HG03045 (cell line): ENCODE results near the gene TSPYL1.
"Not testable (repeated sequence)": the region's sequence is repeated elsewhere in the genome, so short reads cannot be mapped to it uniquely, and the experiment has no call there.

Experiments
- ATAC-seq: cut with Tn5 transposase; IDR thresholded peaks from one replicate; pipeline ENCODE4 v1.9.1; 2021; ENCODE audit warnings: mild to moderate bottlenecking, moderate library complexity; ENCODE audit not compliant: unreplicated experiment

TSPYL1 gene

GRCh38 chr6:116279232-116280160 is at the start of gene TSPYL1:
Gene TSPYL1 (minus strand): TSS chr6:116279930. CDS start chr6:116279830, 100 bp downstream.
- ATAC-seq, result peak; percentile 96

DNA sequence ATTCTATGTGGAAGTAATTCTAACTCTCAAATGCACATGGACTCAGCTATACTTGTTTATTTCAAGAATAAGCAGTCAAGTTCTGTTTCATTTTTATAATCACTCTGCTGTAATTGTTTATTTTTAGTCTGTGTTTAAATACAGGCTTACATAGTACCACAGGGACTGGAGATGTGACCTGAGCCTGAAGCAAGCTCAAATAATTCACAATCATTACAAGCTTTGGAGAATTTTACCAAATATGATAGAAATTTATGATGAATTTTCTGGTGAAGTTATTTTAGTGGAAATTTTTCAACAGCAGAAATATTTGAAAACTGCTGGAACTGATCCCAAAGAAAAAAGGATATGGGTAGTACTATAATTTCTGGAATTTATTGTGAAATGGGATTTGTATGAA is 49.4 kb upstream of the TSPYL1 start:
- no peak for ATAC-seq

DNA sequence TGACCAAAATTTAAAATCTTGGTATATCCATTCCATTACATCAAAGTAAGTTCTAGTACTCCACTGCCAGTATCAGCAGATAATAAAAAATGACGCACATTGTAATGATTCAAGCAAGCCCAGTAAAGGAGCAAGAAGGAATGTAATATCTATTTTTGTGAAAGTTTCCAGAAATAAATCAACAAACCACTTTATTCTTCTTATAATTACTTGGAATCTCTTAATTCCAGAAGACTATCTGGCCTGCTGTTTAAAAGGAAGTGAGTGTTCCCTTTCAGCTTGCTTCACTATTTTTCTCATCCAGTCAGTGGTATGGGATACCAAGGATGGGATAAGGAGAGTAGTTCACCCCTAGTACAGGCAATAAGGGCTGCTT is 48.8 kb upstream of the TSPYL1 start:
- no peak for ATAC-seq

GRCh38 chr6:116327803-116328527 is 48.2 kb upstream of the TSPYL1 start:
- ATAC-seq, result no peak

DNA sequence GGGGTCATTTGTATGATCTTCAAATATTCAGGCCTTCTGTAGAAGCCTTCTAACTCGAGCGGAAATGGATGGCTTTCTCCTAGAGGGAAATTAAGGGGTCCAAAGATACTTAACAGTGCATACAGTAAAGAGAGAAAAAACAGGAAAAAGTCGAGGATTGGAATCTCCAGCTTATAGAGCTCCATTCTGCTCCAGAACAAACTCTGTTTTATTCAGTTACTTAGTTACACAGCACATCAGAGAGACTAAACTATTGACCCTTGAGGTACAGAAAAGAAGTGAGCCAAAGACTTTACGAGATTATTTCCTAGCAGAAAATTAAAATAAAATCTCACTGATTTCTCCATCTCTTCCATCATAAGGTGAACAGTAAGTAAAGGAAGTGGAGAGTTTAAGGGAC is 47.3 kb upstream of the TSPYL1 start:
- ATAC-seq, result no peak

DNA sequence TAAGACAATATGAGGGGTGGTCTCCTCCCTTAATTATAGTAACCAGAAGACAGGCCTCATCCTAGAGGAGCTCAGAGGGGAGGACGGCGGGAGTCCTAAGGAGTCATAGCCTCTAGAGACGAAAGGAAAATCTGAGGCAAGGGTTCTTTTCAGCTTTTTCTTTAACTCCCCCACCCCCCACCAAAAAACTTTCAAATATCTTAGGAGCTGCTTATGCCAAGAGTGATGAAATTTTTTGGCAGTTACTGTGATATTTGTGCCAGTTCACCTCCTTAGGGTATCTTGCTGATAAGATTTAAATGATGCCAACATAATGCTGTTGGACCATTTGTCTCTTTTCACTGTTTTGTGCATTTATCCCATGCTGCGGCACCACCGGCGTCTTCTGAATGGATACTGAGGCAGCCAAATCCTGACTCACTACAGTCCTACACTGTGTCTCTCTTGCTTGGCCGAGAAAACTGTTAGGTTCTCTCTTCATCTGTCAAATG is 46.5 kb upstream of the TSPYL1 start:
- no peak for ATAC-seq

DNA sequence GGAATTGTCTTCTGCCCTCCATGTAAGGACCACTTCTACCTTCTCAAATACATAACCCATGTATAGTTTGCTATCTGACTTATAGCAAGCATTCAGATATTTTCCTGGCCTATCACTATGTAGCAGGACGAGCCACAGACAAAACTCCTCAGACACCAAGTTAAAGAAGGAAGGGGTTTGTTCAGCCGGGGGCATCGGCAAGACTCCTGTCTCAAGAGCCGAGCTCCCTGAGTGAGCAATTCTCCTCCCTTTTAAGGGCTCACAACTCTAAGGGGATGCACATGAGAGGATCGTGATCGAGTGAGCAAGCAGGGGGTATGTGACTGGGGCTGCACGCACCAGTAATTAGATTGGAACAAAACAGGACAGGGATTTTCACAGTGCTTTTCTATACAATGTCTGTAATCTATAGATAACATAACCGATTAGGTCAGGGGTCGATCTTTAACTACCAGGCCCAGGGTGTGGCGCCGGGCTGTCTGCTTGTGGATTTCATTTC is 46.0 kb upstream of the TSPYL1 start:
- ATAC-seq, result not testable (repeated sequence)

DNA sequence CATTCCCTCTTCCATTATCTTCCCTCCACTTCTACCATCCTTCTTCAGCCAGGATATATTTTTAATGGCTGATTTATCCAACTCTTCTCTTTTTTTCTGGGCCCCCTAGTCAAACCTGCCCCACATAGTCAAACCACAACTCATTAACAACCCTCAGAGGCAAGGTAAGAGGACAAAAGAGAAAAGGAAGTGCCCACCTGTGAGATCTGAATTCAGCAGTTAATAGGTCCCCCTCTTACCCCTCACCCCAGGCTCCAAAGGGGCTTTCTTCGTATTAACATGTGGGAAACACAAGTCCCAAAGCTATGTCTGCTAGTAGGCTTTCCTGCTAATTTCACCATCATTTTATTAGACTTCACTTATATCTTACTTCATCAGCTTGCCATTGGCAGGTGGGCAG is 44.1 kb upstream of the TSPYL1 start:
- ATAC-seq, result no peak

DNA sequence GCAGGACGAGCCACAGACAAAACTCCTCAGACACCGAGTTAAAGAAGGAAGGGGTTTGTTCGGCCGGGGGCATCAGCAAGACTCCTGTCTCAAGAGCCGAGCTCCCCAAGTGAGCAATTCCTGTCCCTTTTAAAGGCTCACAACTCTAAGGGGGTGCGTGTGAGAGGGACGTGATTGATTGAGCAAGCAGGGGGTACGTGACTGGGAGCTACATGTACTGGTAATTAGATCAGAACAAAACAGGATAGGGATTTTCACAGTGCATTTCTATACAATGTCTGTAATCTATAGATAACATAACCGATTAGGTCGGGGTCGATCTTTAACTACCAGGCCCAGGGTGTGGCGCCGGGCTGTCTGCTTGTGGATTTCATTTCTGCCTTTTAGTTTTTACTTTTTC is 42.2 kb upstream of the TSPYL1 start:
- not testable (repeated sequence) for ATAC-seq

DNA sequence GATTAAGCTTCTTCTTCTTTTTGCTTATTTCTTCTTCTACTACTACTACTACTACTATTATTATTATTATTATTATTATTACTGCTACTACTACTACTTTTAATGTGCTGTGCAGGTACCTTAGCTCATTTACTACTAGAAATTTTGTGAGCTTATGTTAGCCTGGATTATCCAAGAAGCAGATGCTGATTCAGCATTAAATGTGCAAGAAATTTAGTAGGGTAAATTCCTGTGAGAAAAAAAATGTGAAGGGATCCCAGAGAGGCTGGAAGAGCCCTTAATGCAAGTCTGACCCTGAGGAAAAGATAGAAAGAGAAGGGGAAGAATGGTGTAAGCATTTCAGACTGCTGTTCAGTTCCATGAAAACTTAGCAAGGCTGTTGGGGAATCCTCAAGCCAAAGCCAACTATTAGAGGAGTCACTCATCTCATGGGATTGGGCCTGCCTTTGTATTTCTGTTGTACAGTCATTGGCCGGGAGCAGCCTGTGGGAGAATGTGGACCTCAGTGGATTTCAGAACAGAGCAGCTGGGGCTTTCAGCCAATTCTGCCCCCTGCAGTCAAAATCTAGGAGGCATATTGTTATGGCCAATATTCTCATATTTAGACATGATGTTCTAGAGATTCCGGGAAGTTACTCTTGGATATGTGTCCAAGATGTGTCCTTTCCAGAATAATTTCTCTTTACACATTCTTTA is 37.2 kb upstream of the TSPYL1 start:
- ATAC-seq, result no peak

GRCh38 chr6:116314878-116315277 is 35.1 kb upstream of the TSPYL1 start:
- ATAC-seq, result peak; percentile 73

- ATAC-seq, result no peak
Measured at GRCh38 chr6:116314218-116314617, 34.5 kb upstream of the TSPYL1 start.

DNA sequence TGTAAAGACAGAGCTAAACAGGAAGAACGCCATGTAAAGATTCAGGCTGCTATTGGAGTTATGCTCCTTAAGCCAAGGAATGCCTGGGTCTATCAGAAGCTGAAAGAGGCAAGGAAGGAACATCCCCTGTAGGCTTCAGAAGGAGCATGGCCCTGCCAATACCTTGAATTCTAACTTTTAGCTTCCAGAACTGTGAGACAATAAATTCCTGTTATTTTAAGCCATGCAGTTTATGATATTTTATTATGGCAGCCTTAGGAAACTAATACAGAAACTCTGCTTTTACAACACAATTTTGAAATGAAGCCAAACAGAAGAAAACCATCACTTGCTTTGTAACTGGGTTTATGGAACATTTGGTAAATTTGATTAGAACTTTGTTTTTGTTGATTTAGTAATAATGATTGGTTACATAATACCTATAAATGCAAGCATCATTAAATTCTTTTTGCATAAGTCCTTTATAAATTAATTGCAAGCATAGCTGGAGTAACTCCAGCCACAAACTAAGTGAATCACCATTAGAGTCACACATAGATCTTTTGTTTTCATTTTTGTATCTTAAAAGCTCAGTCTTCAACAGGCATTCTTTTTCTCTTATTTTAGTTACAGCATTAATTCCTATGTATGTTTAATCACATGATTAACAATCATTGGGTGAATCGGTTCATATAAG is 33.5 kb upstream of the TSPYL1 start:
- ATAC-seq, result no peak

GRCh38 chr6:116309657-116310056 is 29.9 kb upstream of the TSPYL1 start:
- no peak for ATAC-seq

DNA sequence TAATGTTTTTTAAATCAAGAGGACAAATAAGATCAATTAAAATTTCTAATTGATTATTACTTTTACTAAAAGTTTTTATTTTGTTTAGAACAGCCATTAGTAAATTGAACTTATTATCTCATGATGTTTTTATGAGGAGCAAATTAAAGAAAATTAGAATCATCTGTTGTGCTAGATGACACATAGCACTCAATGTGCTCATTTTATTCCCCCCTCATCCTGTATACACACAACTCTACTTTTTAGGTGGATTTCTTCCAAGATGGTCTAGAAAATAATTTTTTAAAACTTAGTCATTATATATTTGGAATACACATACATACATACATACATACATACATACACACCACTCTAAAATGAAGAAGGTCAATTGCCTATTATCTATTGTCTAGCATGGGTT is 29.3 kb upstream of the TSPYL1 start:
- ATAC-seq, result no peak

DNA sequence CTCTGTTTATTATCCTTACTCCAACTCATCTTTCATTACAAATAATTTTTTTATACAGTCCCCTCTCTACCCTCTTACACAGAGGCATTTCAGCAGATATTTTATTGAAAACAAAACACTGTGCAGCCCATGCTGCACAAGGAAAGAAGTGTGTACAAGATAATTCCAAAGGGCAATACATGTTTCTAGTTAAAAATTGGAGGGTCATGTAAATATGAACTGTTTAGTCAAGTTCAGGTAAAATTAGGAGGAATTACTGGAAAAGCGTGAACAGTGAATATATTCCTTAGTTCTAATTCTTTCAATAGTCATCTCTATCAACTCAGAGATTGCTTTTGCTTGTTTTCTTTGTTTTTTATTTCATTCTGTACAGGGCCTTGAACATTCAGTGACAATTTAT is 27.9 kb upstream of the TSPYL1 start:
- ATAC-seq, result no peak

GRCh38 chr6:116307001-116307400 is 27.3 kb upstream of the TSPYL1 start:
- no peak for ATAC-seq

- ATAC-seq, result no peak
Measured at GRCh38 chr6:116304538-116305097, 24.9 kb upstream of the TSPYL1 start.

DNA sequence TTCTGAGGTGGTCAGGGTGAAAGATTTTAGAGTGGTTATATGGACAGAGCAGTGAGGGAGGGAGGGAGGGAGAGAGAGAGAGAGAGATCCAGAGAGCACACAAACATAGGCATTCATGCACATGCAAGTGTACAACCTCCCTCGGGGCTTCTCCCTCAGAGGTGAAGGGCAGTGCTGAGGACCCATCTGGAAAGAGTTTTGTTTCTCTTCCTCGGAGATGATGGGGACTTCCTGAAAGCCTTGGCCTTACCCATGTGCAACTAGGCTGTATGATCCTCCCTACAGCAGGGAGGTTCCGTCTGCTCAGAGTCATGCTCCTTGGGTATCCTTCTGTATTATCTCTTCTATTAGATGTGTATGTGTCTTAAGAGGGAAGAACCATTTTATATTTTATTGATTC is 21.4 kb upstream of the TSPYL1 start:
- no peak for ATAC-seq

DNA sequence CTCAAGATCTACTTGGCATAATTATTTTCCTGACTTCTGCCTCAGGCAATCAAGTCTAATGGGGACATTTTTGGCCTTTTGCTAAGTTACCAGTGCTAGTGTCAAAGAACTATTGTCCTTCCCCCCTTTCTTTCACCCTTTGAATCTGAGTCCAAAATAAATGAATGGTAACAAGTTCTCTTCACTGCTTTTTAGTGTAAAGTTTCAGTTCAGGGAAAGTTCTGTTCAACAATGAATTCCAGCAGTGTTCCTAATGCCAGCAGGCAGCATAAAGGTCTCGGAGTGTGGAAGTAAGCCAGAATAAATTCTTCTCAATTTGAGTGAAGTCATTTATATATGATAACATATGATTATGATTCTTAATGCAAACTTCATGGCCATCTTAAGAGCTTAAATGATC is 20.8 kb upstream of the TSPYL1 start:
- no peak for ATAC-seq
